Heart right ventricle (tissue), 16 donors: ENCODE results near the gene MPV17L2. TPM values are rescaled to one million over a fixed set of nuclear protein-coding genes. Genes with fewer than 3 reads are reported as not detected.

Experiments
- ATAC-seq, 8 donors: fragments of 200-7000 bp; cut with Tn5 transposase; one replicate each; pipeline ENCODE4 v1.9.1; 2020; ENCODE audit warnings: mild to moderate bottlenecking in 8 of 8, moderate library complexity in 8 of 8, moderate number of reproducible peaks in 1 of 8
- DNase-seq, 2 donors: peaks; one replicate each; pipeline ENCODE4 v3.0.0-alpha.2; 2020
- H3K27ac ChIP-seq, 10 donors: fragments of 200-600 bp; sonication (generic) in 2 of 10; one replicate each; pipeline versions ENCODE4 v1.5.0 to v1.8.0; 2020 to 2022; ENCODE audit warnings: mild to moderate bottlenecking in 3 of 10
- H3K27me3 ChIP-seq, 7 donors: fragments of 200-600 bp; one replicate each; pipeline ENCODE4 v1.8.0; 2021 to 2022; ENCODE audit warnings: mild to moderate bottlenecking in 2 of 7
- H3K36me3 ChIP-seq, 9 donors: fragments of 200-600 bp; sonication (generic) in 1 of 9; one replicate each; pipeline versions ENCODE4 v1.5.0 to v1.8.0; 2020 to 2022; ENCODE audit warnings: mild to moderate bottlenecking in 2 of 9
- H3K4me1 ChIP-seq, 9 donors: fragments of 200-600 bp; sonication (generic) in 1 of 9; one replicate each; pipeline versions ENCODE4 v1.5.0 to v1.8.0; 2020 to 2022; ENCODE audit warnings: mild to moderate bottlenecking in 4 of 9
- H3K4me3 ChIP-seq, 10 donors: fragments of 200-600 bp; sonication (generic) in 2 of 10; one replicate each; pipeline versions ENCODE4 v1.5.0 to v1.8.0; 2020 to 2022; ENCODE audit warnings: mild to moderate bottlenecking in 7 of 10, moderate library complexity in 2 of 10
- H3K9me3 ChIP-seq, 11 donors: fragments of 200-600 bp in 10 of 11; sonication (generic) in 2 of 11; one replicate each; pipeline versions ENCODE4 v1.5.0 to v1.8.0; 2013 to 2022; ENCODE audit warnings: mild to moderate bottlenecking in 2 of 11, control low read depth in 1 of 11, moderate library complexity in 1 of 11
- WGBS, 2 donors: extraction: QIAGEN DNeasy Blood & Tissue Kit; methylation state at CpG; one replicate each; pipeline ENCODE4 v1.1.7; 2013; ENCODE audit warnings: inconsistent platforms in 1 of 2; 5-methylcytosine and 5-hydroxymethylcytosine counted together
- intact Hi-C, 10 donors: fragments of 100-400 bp; cut with DNase I; formaldehyde crosslinking; loops; one replicate each; pipeline versions ENCODE4 v1.11.1 to v1.14.2; 2022
- polyA plus RNA-seq, 2 donors: library from polyadenylated mRNA; stranded (reverse); fragments of 200-250 nt; gene quantifications; one replicate each; pipeline ENCODE4 v1.2.3, GENCODE V29; 2013
- total RNA-seq, 10 donors: library from RNA; stranded (reverse); fragmentation: NEBNext Ultra II Directional in 3 of 10; extraction: Animal tissue kit (Norgen Biotek cat#: 25700) in 3 of 10; gene quantifications; one replicate each; pipeline versions ENCODE4 v1.2.1 to v1.2.4, GENCODE V29; 2021 to 2023
- TF ChIP-seq, protein P1 (sequence below), 9 donors: fragments of 200-600 bp; sonication (generic) in 2 of 9; IDR thresholded peaks; one replicate each; pipeline versions ENCODE4 v1.5.0 to v1.8.0; 2021 to 2022; ENCODE audit warnings: antibody characterized with exemption in 9 of 9, mild to moderate bottlenecking in 5 of 9, moderate library complexity in 1 of 9
- donor health status: Arrhythmogenic right ventricular cardiomyopathy.
- donor health status: ischemic (EF 13 %, LVEDD 7.1; RV severe dilation, severe dysfunction).
- donor health status: healthy with polysubstance abuse.
- donor health status: DM: no; HTN: yes; CAD: no.
- donor health status: DM: no; HTN: no; CAD: no.
- donor health status: ischemic (EF 25% LVEDD 6.9; RV normal size, moderate dysfunction).
- donor health status: ischemic (EF 25% LVEDD 5.7; RV mildly dilated, moderate dysfunction).
- donor health status: healthy.
- donor health status: DM: yes; HTN: yes; CAD: no.
- donor health status: Ischemic cardiomyopathy.
- donor health status: ischemic (EF 35%, LVEDD 5.7; RV mildly dilated, moderate dysfunction).
- donor health status: nonischemic (EF 11% LVEDD 7.7; RV severe dilation, severe dysfunction).
- donor health status: DM: yes; HTN: yes; CAD: no.
- donor health status: PGD.
- donor health status: ischemic (EF 29% LVEDD 5.4; RV normal size, mild dysfunction).
- donor health status: nonischemic (EF 23%, LVEDD 6.1; RV moderate dilation, normal function).

The MPV17L2 gene
- total and polyA plus RNA-seq, 12 donors, result 10.6 to 61.9 (median 14.7) TPM

DNA sequence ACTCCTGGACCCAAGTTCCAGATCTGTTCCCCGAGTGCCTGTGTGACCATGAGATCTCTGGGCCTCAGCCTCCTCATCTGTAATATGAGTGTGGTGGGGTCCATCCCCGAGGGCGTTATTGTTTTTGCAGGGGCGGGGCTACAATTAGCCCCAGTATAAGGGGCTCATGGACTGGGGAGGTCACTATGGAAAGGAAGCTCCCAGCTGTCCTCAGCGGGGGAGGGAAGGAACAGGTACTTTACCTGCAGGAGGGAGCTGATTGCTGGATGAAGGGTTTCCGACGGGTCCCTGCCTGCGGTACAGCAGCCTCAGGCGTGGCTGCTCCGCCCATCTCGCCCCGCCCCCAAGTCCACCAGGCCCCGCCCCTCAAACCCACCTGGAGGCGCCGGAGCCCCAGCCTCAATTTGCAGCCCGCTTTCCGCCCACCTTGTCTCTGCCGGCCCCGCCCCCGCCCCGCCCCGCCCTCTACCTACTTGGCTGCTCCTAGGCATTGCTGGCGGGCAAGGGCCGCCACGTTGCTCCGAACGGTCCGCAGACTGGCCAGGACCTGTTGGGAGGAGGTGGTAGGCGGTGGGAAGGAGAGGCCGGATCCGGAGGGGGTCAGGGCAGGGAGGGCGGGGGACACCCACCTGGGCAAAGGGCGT is 27.7 kb downstream of the MPV17L2 start:
- intact Hi-C loops, result no loop called here
- Histone ChIP-seq H3K9me3 (no peaks in the 10 kb centered on the region), H3K27me3 (peaks cover 5 to 38% (median 32%) of the 10 kb centered on the region in 7 donors), H3K36me3 (no peaks in the 10 kb centered on the region), H3K27ac (no peak overlapping the region), H3K4me3 (no peak overlapping the region), H3K4me1 (peaks cover 7 to 21% (median 17%) of the 10 kb centered on the region in 9 donors)
- TF ChIP-seq, protein P1, sequence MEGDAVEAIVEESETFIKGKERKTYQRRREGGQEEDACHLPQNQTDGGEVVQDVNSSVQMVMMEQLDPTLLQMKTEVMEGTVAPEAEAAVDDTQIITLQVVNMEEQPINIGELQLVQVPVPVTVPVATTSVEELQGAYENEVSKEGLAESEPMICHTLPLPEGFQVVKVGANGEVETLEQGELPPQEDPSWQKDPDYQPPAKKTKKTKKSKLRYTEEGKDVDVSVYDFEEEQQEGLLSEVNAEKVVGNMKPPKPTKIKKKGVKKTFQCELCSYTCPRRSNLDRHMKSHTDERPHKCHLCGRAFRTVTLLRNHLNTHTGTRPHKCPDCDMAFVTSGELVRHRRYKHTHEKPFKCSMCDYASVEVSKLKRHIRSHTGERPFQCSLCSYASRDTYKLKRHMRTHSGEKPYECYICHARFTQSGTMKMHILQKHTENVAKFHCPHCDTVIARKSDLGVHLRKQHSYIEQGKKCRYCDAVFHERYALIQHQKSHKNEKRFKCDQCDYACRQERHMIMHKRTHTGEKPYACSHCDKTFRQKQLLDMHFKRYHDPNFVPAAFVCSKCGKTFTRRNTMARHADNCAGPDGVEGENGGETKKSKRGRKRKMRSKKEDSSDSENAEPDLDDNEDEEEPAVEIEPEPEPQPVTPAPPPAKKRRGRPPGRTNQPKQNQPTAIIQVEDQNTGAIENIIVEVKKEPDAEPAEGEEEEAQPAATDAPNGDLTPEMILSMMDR (IDR thresholded peaks at IDR 0.05), result no peak
- no peak for DNase-seq
- ATAC-seq, result no peak
- WGBS, 2 donors, result 10 to 13% methylated on average over 31 to 33 of the region's 33 CpGs

DNA sequence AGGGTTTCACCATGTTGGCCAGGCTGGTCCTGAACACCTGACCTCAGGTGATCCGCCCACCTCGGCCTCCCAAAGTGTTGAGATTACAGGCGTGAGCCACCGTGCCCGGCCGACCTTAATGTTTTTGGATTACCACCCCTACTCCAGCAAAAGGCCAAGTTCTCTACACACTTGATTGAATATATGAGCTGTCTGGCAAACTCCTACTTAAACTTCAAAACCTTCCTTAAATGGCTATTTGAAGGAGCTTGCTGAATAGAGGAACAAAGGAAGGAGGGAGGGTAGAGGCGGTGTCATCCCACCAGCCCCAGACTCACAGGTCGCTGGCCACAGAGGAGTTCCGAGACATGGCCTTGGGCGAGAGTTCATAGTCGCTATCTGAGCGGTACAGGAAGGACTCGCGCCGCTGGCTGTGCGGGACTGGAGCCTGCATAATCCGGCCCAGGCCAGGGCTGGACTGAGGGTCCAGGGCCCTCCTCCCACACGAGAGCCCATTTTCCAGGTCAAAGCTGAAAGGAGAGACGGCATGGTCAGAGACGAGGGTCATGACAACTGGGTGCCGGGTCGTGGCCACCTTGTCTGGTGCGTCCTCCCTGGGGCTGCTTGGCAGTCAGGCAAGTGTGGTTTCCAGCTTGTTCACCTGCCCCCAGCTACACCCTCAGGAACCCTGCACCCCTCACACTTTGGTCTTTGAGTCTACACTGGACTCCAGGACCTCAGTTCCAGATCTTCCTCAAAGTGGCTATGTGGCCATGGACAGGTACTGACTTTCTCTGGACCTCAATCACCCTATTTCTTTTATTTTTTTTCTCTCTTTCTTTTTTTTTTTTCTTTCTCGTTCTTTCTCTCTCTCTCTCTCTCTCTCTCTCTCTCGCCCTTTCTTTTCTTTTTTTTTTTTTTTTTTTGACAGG is 29.1 kb downstream of the MPV17L2 start:
- no peak for DNase-seq
- 86% methylated on average over 25 of the region's 25 CpGs for WGBS, 2 donors
- TF ChIP-seq, protein P1 (IDR thresholded peaks at IDR 0.05), result no peak
- H3K27me3 ChIP-seq, result peaks cover 6 to 51% (median 45%) of the 10 kb centered on the region in 7 donors
- ATAC-seq, result no peak
- no peaks in the 10 kb centered on the region for H3K36me3 ChIP-seq
- peaks cover 13 to 30% (median 25%) of the 10 kb centered on the region in 9 donors for H3K4me1 ChIP-seq
- H3K4me3 ChIP-seq, result no peak overlapping the region
- no peak overlapping the region for H3K27ac ChIP-seq
- intact Hi-C loops, result no loop called here
- H3K9me3 ChIP-seq, result no peaks in the 10 kb centered on the region

DNA sequence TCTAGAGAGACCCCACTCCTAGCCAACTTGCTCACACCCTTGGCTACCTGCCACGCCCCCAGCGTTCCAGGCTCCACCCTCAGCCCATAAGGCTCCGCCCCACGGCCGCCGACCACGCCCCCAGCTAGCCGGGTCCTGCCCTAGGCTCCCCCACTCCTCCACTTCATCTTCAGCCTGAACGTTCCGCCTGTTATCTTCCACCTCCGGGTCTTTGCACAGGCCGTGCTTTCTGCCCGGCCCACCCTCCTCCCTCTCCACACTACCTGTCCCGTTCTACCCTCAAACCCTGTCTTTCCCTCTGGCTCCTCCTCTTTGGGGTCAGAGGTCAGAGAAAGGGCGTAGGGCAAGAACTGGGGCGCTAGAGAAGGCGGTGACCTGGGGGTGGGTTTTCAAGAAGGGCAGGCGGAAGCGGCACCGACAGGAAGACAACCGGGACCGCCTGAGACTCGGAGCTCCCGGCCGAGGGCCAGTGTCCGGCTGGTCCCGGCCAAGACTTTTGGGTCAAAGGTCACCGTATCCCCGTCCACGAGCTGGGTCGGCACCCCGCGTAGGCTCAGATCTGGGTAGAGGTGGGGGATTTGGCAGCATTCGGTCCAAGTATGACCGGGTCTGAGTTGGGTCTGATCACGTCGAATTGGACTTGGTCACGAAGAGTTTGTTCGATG is 31.0 kb downstream of the MPV17L2 start:
- peaks cover 9 to 68% (median 58%) of the 10 kb centered on the region in 7 donors for H3K27me3 ChIP-seq
- peaks cover 14 to 41% (median 30%) of the 10 kb centered on the region in 9 donors for H3K4me1 ChIP-seq
- 7 to 8% methylated on average over 39 of the region's 39 CpGs for WGBS, 2 donors
- peak overlapping the region in 8 of 10 donors; percentile 21 to 84 (median 48) for H3K27ac ChIP-seq
- no peaks in the 10 kb centered on the region for H3K36me3 ChIP-seq
- DNase-seq (peak; percentile 51 to 64), ATAC-seq (peak in 6 of 8 donors; percentile 4 to 39 (median 12))
- TF ChIP-seq, protein P1 (IDR thresholded peaks at IDR 0.05), result no peak
- intact Hi-C loops, result loop anchor here in 2 of 10 donors (2.0 kb wide), 2 partner anchors 19 to 71 kb away; partner anchors contain the start of genes PIK3R2 (in 1 of the 2) and RAB3A (in 1 of the 2)
- H3K4me3 ChIP-seq, result peak overlapping the region; percentile 35 to 65 (median 52)
- no peaks in the 10 kb centered on the region for H3K9me3 ChIP-seq
